GM23338 (cell line): ENCODE results near the gene HLA-DMA. TPM values are rescaled to one million over a fixed set of nuclear protein-coding genes. Genes with fewer than 3 reads are reported as not detected.

Source experiments
- ATAC-seq: fragments of 200-7000 bp; cut with Tn5 transposase; 3 replicates; pipeline ENCODE4 v1.9.1; 2020
- DNase-seq: peaks from one replicate; pipeline ENCODE4 v3.0.0-alpha.2; 2015; ENCODE audit warnings: low spot score
- H2AFZ ChIP-seq: fragments of 200-600 bp; sonication (generic); 2 replicates; pipeline ENCODE4 v1.8.0; 2016; ENCODE audit warnings: antibody characterized with exemption, mild to moderate bottlenecking, moderate library complexity
- H3F3A ChIP-seq: fragments of 200-600 bp; sonication (generic); replicated peaks from 2 replicates; pipeline ENCODE4 v1.8.0; 2017; ENCODE audit warnings: antibody characterized with exemption, mixed run types, low read depth
- H3K27ac ChIP-seq: fragments of 200-600 bp; sonication (generic); 2 replicates; pipeline ENCODE4 v1.6.1; 2016; ENCODE audit warnings: low read depth
- H3K27me3 ChIP-seq: fragments of 200-600 bp; sonication (generic); 2 replicates; pipeline ENCODE4 v1.8.0; 2016; ENCODE audit warnings: mild to moderate bottlenecking, mixed run types, moderate library complexity; ENCODE audit not compliant: insufficient read depth
- H3K36me3 ChIP-seq: fragments of 200-600 bp; sonication (generic); 2 replicates; pipeline ENCODE4 v1.8.0; 2016; ENCODE audit warnings: mild to moderate bottlenecking; ENCODE audit not compliant: insufficient read depth
- H3K4me1 ChIP-seq: fragments of 200-600 bp; sonication (generic); 2 replicates; pipeline ENCODE4 v1.8.0; 2016; ENCODE audit warnings: mild to moderate bottlenecking, moderate library complexity; ENCODE audit not compliant: insufficient read depth
- H3K4me2 ChIP-seq: fragments of 200-600 bp; sonication (generic); 2 replicates; pipeline ENCODE4 v1.7.1; 2017; ENCODE audit warnings: mixed run types
- H3K4me3 ChIP-seq: fragments of 200-600 bp; sonication (generic); 2 replicates; pipeline ENCODE4 v1.6.1; 2016; ENCODE audit warnings: mixed run types
- H3K79me2 ChIP-seq: fragments of 200-600 bp; sonication (generic); replicated peaks from 2 replicates; pipeline ENCODE4 v1.8.0; 2017; ENCODE audit warnings: mild to moderate bottlenecking; ENCODE audit not compliant: insufficient read depth
- H3K9me2 ChIP-seq: fragments of 200-600 bp; sonication (generic); 2 replicates; pipeline ENCODE4 v1.8.0; 2017; ENCODE audit not compliant: insufficient read depth
- H4K20me1 ChIP-seq: fragments of 200-600 bp; sonication (generic); replicated peaks from 2 replicates; pipeline ENCODE4 v1.8.0; 2017; ENCODE audit warnings: mild to moderate bottlenecking; ENCODE audit not compliant: insufficient read depth
- H3K27ac Mint-ChIP-seq: 2 replicates; pipeline ENCODE4 v1.8.0; 2020; ENCODE audit warnings: inconsistent platforms, mild to moderate bottlenecking, moderate library complexity, mixed read lengths
- H3K27me3 Mint-ChIP-seq: 3 replicates; pipeline ENCODE4 v1.8.0; 2022; ENCODE audit warnings: low read depth, mild to moderate bottlenecking, moderate library complexity, mixed read lengths, inconsistent platforms; ENCODE audit not compliant: insufficient read depth, poor library complexity
- H3K36me3 Mint-ChIP-seq: 3 replicates; pipeline ENCODE4 v1.8.0; 2021; ENCODE audit warnings: low read depth, mild to moderate bottlenecking, inconsistent platforms, moderate library complexity, mixed read lengths
- H3K4me1 Mint-ChIP-seq: 3 replicates; pipeline ENCODE4 v1.8.0; 2020; ENCODE audit warnings: mild to moderate bottlenecking, inconsistent platforms, mixed read lengths
- H3K4me3 Mint-ChIP-seq: 3 replicates; pipeline ENCODE4 v1.8.0; 2021; ENCODE audit warnings: moderate library complexity, mild to moderate bottlenecking, inconsistent platforms, mixed read lengths
- H3K9me3 Mint-ChIP-seq: 3 replicates; pipeline ENCODE4 v1.8.0; 2020; ENCODE audit warnings: moderate library complexity, mild to moderate bottlenecking, inconsistent platforms, mixed read lengths
- EZH2 ChIP-seq: fragments of 200-600 bp; sonication (generic); IDR thresholded peaks from one replicate; pipeline ENCODE4 v1.8.0; 2017; ENCODE audit warnings: antibody characterized with exemption, mild to moderate bottlenecking, low read depth; ENCODE audit not compliant: unreplicated experiment
- EZH2phosphoT487 ChIP-seq: fragments of 200-600 bp; sonication (generic); IDR thresholded peaks from one replicate; pipeline ENCODE4 v1.8.1; 2018; ENCODE audit warnings: antibody characterized with exemption; ENCODE audit not compliant: unreplicated experiment
- JUNB ChIP-seq: IDR thresholded peaks from one replicate; pipeline ENCODE4 v1.6.1; 2016; ENCODE audit warnings: antibody characterized with exemption; ENCODE audit not compliant: unreplicated experiment
- POLR2AphosphoS5 ChIP-seq: IDR thresholded peaks from 2 replicates; pipeline ENCODE4 v1.6.1; 2016; ENCODE audit warnings: antibody characterized with exemption, low read depth
- STAT1 ChIP-seq: IDR thresholded peaks from one replicate; pipeline ENCODE4 v1.6.1; 2016; ENCODE audit warnings: antibody characterized with exemption; ENCODE audit not compliant: unreplicated experiment
- polyA plus RNA-seq: library from polyadenylated mRNA; unstranded; fragments of >200 nt; fragmentation: Nextera tagmentation; extraction: Ambion mirVana; gene quantifications from 2 replicates; pipeline ENCODE4 v1.2.1, GENCODE V29; 2016
- total RNA-seq: library from RNA; depleted of rRNA; stranded (reverse); fragments of >200 nt; shearing (Covaris generic); gene quantifications from 2 replicates; pipeline ENCODE4 v1.2.3, GENCODE V29; 2014
- TF ChIP-seq, protein P1 (sequence below): IDR thresholded peaks from 2 replicates; pipeline ENCODE4 v1.6.1; 2016; ENCODE audit warnings: antibody characterized with exemption
- TF ChIP-seq, protein P2 (sequence below), 2 experiments: fragments of 200-600 bp in 1 of 2; sonication (generic) in 1 of 2; conservative IDR thresholded peaks; 2 replicates each; pipeline versions ENCODE4 v1.5.1 to v1.6.1; 2016 to 2017; ENCODE audit warnings: antibody characterized with exemption in 2 of 2, low read depth in 2 of 2, mild to moderate bottlenecking in 2 of 2, moderate library complexity in 1 of 2
- TF ChIP-seq, protein P3 (sequence below): fragments of 250-450 bp; sonication (Bioruptor Pico); IDR thresholded peaks from 2 replicates; pipeline ENCODE4 v1.5.0; 2020; ENCODE audit warnings: mild to moderate bottlenecking, moderate library complexity

Gene HLA-DMA
- total and polyA plus RNA-seq, 2 experiments from 2014 or later, result 5.2 to 6.2 TPM

DNA sequence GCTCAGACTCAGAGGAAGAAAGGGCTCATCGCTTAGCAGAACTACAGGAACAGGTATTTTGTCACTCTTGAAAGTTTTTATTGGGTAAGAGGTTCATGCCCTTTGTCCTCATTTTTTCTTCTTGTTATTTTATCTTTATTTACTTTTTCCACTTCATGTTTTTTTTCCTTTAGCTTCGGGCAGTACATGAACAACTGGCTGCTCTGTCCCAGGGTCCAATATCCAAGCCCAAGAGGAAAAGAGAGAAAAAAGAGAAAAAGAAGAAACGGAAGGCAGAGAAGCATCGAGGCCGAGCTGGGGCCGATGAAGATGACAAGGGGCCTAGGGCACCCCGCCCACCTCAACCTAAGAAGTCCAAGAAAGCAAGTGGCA, 25.0 kb upstream of the HLA-DMA start:
- Histone ChIP-seq H3F3A (peaks cover 92% of the 10 kb centered on the region), H3K36me3 (peaks cover 79% of the 10 kb centered on the region), H2AFZ (no peak overlapping the region), H4K20me1 (peaks cover 93% of the 10 kb centered on the region), H3K4me2 (no peak overlapping the region), H3K27ac (no peak overlapping the region), H3K4me3 (no peak overlapping the region), H3K27me3 (no peaks in the 10 kb centered on the region), H3K4me1 (peaks cover 31% of the 10 kb centered on the region; the same call in 1 of the 2 replicates), H3K79me2 (peaks cover 64% of the 10 kb centered on the region), H3K9me2 (no peaks in the 10 kb centered on the region)
- Mint-ChIP-seq H3K9me3 (peaks cover 10% of the 10 kb centered on the region), H3K4me1 (peaks cover 52% of the 10 kb centered on the region), H3K36me3 (peaks cover 93% of the 10 kb centered on the region), H3K4me3 (peak overlapping the region; percentile 29; the same call in 2 of the 3 replicates), H3K27ac (no peak overlapping the region), H3K27me3 (peaks cover 48% of the 10 kb centered on the region)
- TF ChIP-seq STAT1 (no peak), POLR2AphosphoS5 (no peak), JUNB (no peak), EZH2phosphoT487 (no peak), EZH2 (no peak)
- TF ChIP-seq, protein P1, sequence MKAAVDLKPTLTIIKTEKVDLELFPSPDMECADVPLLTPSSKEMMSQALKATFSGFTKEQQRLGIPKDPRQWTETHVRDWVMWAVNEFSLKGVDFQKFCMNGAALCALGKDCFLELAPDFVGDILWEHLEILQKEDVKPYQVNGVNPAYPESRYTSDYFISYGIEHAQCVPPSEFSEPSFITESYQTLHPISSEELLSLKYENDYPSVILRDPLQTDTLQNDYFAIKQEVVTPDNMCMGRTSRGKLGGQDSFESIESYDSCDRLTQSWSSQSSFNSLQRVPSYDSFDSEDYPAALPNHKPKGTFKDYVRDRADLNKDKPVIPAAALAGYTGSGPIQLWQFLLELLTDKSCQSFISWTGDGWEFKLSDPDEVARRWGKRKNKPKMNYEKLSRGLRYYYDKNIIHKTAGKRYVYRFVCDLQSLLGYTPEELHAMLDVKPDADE, result no peak
- TF ChIP-seq, protein P2, sequence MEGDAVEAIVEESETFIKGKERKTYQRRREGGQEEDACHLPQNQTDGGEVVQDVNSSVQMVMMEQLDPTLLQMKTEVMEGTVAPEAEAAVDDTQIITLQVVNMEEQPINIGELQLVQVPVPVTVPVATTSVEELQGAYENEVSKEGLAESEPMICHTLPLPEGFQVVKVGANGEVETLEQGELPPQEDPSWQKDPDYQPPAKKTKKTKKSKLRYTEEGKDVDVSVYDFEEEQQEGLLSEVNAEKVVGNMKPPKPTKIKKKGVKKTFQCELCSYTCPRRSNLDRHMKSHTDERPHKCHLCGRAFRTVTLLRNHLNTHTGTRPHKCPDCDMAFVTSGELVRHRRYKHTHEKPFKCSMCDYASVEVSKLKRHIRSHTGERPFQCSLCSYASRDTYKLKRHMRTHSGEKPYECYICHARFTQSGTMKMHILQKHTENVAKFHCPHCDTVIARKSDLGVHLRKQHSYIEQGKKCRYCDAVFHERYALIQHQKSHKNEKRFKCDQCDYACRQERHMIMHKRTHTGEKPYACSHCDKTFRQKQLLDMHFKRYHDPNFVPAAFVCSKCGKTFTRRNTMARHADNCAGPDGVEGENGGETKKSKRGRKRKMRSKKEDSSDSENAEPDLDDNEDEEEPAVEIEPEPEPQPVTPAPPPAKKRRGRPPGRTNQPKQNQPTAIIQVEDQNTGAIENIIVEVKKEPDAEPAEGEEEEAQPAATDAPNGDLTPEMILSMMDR (conservative IDR thresholded peaks at IDR 0.05; ENCODE audit: low read depth in 2 of 2), result no peak
- TF ChIP-seq, protein P3, sequence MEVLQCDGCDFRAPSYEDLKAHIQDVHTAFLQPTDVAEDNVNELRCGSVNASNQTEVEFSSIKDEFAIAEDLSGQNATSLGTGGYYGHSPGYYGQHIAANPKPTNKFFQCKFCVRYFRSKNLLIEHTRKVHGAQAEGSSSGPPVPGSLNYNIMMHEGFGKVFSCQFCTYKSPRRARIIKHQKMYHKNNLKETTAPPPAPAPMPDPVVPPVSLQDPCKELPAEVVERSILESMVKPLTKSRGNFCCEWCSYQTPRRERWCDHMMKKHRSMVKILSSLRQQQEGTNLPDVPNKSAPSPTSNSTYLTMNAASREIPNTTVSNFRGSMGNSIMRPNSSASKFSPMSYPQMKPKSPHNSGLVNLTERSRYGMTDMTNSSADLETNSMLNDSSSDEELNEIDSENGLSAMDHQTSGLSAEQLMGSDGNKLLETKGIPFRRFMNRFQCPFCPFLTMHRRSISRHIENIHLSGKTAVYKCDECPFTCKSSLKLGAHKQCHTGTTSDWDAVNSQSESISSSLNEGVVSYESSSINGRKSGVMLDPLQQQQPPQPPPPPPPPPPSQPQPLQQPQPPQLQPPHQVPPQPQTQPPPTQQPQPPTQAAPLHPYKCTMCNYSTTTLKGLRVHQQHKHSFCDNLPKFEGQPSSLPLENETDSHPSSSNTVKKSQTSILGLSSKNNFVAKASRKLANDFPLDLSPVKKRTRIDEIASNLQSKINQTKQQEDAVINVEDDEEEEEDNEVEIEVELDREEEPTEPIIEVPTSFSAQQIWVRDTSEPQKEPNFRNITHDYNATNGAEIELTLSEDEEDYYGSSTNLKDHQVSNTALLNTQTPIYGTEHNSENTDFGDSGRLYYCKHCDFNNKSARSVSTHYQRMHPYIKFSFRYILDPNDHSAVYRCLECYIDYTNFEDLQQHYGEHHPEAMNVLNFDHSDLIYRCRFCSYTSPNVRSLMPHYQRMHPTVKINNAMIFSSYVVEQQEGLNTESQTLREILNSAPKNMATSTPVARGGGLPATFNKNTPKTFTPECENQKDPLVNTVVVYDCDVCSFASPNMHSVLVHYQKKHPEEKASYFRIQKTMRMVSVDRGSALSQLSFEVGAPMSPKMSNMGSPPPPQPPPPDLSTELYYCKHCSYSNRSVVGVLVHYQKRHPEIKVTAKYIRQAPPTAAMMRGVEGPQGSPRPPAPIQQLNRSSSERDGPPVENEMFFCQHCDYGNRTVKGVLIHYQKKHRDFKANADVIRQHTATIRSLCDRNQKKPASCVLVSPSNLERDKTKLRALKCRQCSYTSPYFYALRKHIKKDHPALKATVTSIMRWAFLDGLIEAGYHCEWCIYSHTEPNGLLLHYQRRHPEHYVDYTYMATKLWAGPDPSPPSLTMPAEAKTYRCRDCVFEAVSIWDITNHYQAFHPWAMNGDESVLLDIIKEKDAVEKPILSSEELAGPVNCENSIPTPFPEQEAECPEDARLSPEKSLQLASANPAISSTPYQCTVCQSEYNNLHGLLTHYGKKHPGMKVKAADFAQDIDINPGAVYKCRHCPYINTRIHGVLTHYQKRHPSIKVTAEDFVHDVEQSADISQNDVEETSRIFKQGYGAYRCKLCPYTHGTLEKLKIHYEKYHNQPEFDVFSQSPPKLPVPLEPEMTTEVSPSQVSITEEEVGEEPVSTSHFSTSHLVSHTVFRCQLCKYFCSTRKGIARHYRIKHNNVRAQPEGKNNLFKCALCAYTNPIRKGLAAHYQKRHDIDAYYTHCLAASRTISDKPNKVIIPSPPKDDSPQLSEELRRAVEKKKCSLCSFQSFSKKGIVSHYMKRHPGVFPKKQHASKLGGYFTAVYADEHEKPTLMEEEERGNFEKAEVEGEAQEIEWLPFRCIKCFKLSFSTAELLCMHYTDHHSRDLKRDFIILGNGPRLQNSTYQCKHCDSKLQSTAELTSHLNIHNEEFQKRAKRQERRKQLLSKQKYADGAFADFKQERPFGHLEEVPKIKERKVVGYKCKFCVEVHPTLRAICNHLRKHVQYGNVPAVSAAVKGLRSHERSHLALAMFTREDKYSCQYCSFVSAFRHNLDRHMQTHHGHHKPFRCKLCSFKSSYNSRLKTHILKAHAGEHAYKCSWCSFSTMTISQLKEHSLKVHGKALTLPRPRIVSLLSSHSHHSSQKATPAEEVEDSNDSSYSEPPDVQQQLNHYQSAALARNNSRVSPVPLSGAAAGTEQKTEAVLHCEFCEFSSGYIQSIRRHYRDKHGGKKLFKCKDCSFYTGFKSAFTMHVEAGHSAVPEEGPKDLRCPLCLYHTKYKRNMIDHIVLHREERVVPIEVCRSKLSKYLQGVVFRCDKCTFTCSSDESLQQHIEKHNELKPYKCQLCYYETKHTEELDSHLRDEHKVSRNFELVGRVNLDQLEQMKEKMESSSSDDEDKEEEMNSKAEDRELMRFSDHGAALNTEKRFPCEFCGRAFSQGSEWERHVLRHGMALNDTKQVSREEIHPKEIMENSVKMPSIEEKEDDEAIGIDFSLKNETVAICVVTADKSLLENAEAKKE, result no peak
- ATAC-seq (no peak), DNase-seq (no peak)
